Transverse colon (tissue), 4 donors: ENCODE data around the gene PPP1R12B. TPM values are rescaled to one million over a fixed set of nuclear protein-coding genes. Genes with fewer than 3 reads are reported as not detected.

ENCODE experiments used
- DNase-seq: peaks from one replicate; pipeline ENCODE4 v3.0.0-alpha.2; 2019
- H3K27ac ChIP-seq, 4 donors: fragments of 200-600 bp; sonication (generic); 2 replicates each; pipeline ENCODE4 v1.5.1; 2016 to 2018; ENCODE audit warnings: inconsistent platforms in 4 of 4
- H3K27me3 ChIP-seq: fragments of 200-600 bp; sonication (generic); 2 replicates; pipeline ENCODE4 v1.5.1; 2017; ENCODE audit warnings: inconsistent platforms
- H3K36me3 ChIP-seq, 4 donors: fragments of 200-600 bp; sonication (generic); 2 replicates each; pipeline ENCODE4 v1.5.1; 2017 to 2019; ENCODE audit warnings: inconsistent platforms in 4 of 4
- H3K4me1 ChIP-seq, 4 donors: fragments of 200-600 bp; sonication (generic); 2 replicates each; pipeline ENCODE4 v1.5.1; 2017 to 2020; ENCODE audit warnings: inconsistent platforms in 4 of 4
- H3K4me3 ChIP-seq, 4 donors: fragments of 200-600 bp; sonication (generic); 1 replicate in 1 of 4; 2 replicates in 3 of 4; pipeline versions ENCODE4 v1.5.1 to v1.6.1; 2017 to 2019; ENCODE audit warnings: inconsistent platforms in 4 of 4
- H3K9me3 ChIP-seq, 2 donors: fragments of 200-600 bp; sonication (generic); 2 replicates each; pipeline ENCODE4 v1.5.1; 2017 to 2019; ENCODE audit warnings: inconsistent platforms in 2 of 2
- EP300 ChIP-seq: sonication (generic); formaldehyde crosslinking; IDR thresholded peaks from one replicate; pipeline ENCODE4 v1.6.1; 2017; ENCODE audit warnings: antibody characterized with exemption, low read depth
- POLR2A ChIP-seq: fragments of 450-650 bp; IDR thresholded peaks from one replicate; pipeline ENCODE4 v1.6.1; 2016; ENCODE audit warnings: antibody characterized with exemption, mild to moderate bottlenecking, moderate library complexity
- POLR2AphosphoS5 ChIP-seq, 3 donors: sonication (generic); formaldehyde crosslinking; IDR thresholded peaks; one replicate each; pipeline ENCODE4 v1.6.1; 2016; ENCODE audit warnings: antibody characterized with exemption in 3 of 3
- WGBS, 2 donors: methylation state at CpG; one replicate each; pipeline ENCODE4 v1.1.5; 2018; ENCODE audit warnings: low coverage in 1 of 2; 5-methylcytosine and 5-hydroxymethylcytosine counted together
- in situ Hi-C, 4 donors: fragments of 200-750 bp; cut with MboI; loops; one replicate each; pipeline versions ENCODE4 v1.15.0 to v1.15.1; 2017; ENCODE audit warnings: low sequenced_read_pairs in 3 of 4, low pct_ligation_motif_present in 1 of 4, low pct_unique_long_range_greater_than_20kb in 1 of 4
- intact Hi-C: fragments of 100-400 bp; cut with DNase I; formaldehyde crosslinking; loops from one replicate; pipeline ENCODE4 v1.15.1; 2023; ENCODE audit warnings: low total_unique reads
- total RNA-seq, 4 donors: library from RNA; depleted of rRNA; stranded (reverse); fragments of >200 nt; gene quantifications; one replicate each; pipeline ENCODE4 v1.1.0, GENCODE V29; 2016
- TF ChIP-seq, protein P1 (sequence below), 5 experiments: fragments of 200-600 bp in 3 of 5; fragments of 450-650 bp in 2 of 5; sonication (generic) in 3 of 5; IDR thresholded peaks; 1 replicate in 2 of 5; 2 replicates in 3 of 5; pipeline ENCODE4 v1.5.1; 2016 to 2017; ENCODE audit warnings: antibody characterized with exemption in 5 of 5, inconsistent platforms in 3 of 5, mild to moderate bottlenecking in 2 of 5, moderate library complexity in 1 of 5

The PPP1R12B gene
- total RNA-seq, 4 donors from 2014 or later = 92.7 to 254 (median 137) TPM

DNA sequence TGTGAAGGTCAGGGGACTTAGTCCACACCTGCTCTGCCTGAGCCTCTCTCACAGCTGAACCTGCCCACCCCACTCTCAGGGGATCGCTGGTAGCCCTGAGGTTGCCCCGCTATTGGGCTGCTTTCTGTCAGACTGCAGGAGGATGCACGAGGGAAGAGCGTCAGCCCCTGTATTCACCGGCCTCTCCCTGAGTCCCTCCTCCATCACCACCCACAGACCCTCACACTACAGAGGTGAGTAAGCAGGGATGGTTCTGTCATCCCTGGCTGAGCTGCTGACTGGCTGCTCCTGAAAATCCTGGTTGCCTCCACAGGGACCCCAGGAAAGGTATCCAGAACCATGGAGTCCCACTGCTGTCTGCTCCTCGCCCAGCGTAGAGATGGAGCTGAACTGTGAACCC lies 243.0 kb downstream of the PPP1R12B start:
- intact Hi-C loops = no loop called here
- no peaks in the 10 kb centered on the region for H3K36me3 ChIP-seq
- H3K27me3 ChIP-seq = no peaks in the 10 kb centered on the region
- 96% methylated on average over 7 of the region's 7 CpGs; no CpG with 5 or more reads in 1 of the 2 donors for WGBS, 2 donors
- DNase-seq = no peak
- TF ChIP-seq EP300 (no peak), POLR2A (no peak), POLR2AphosphoS5 (IDR thresholded peaks at IDR 0.05) (no peak)
- TF ChIP-seq, protein P1, sequence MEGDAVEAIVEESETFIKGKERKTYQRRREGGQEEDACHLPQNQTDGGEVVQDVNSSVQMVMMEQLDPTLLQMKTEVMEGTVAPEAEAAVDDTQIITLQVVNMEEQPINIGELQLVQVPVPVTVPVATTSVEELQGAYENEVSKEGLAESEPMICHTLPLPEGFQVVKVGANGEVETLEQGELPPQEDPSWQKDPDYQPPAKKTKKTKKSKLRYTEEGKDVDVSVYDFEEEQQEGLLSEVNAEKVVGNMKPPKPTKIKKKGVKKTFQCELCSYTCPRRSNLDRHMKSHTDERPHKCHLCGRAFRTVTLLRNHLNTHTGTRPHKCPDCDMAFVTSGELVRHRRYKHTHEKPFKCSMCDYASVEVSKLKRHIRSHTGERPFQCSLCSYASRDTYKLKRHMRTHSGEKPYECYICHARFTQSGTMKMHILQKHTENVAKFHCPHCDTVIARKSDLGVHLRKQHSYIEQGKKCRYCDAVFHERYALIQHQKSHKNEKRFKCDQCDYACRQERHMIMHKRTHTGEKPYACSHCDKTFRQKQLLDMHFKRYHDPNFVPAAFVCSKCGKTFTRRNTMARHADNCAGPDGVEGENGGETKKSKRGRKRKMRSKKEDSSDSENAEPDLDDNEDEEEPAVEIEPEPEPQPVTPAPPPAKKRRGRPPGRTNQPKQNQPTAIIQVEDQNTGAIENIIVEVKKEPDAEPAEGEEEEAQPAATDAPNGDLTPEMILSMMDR (IDR thresholded peaks at IDR 0.05) = no peak
- H3K27ac ChIP-seq = peak overlapping the region in 3 of 4 donors; percentile 75 to 87 (median 85)
- in situ Hi-C loops = no loop called here
- H3K9me3 ChIP-seq = no peaks in the 10 kb centered on the region
- H3K4me3 ChIP-seq = no peak overlapping the region
- peaks cover 3 to 31% (median 15%) of the 10 kb centered on the region in 4 donors for H3K4me1 ChIP-seq

DNA sequence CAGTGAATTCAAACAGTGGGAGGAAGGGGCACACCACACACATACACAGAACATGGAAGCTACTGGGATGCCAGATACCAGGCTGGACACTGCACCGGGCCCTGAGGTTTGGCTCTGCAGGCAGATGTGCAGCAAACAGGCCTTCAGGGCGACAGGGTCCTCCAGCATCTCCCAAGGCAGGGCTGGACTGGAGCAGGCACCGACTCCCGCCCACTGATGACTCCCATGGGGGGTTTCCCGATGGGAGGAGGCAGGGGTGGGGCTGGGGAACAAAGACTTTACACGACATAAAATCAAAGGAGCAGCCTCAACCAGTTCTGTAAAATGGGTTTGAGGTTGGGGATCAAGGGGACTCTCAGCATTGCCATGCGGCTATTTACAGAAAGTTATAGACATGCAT lies 243.6 kb downstream of the PPP1R12B start:
- peak overlapping the region in 3 of 4 donors; percentile 75 to 87 (median 85) for H3K27ac ChIP-seq
- no peak overlapping the region for H3K4me3 ChIP-seq
- H3K9me3 ChIP-seq = no peaks in the 10 kb centered on the region
- no peaks in the 10 kb centered on the region for H3K36me3 ChIP-seq
- H3K4me1 ChIP-seq = peaks cover 0 to 24% (median 12%) of the 10 kb centered on the region in 4 donors
- 75 to 94% methylated on average over 2 to 7 of the region's 7 CpGs for whole genome bisulfite sequencing, 2 donors
- intact Hi-C loops = no loop called here
- in situ Hi-C loops = no loop called here
- DNase-seq = no peak
- TF ChIP-seq POLR2AphosphoS5 (IDR thresholded peaks at IDR 0.05) (no peak), EP300 (no peak), POLR2A (no peak)
- TF ChIP-seq, protein P1 (IDR thresholded peaks at IDR 0.05) = no peak
- no peaks in the 10 kb centered on the region for H3K27me3 ChIP-seq

DNA sequence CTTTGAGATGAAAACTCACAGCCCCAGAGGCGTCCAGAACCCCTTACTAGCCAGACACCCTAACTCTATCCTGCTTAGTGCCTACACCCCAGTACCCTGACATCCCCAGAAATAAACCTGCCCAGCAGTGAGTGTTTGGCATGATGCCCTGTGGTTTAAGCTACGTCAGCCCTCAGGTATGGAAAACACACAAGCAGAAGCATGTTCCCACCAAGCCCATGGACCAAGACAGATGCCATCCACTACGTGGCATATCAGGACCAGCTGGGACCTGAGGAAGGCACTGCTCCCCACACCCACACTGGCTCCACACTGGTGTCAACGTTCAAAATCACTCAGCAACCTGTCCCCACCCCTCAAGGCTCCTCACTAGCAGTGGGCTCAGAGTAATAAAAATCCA lies 245.3 kb downstream of the PPP1R12B start:
- in situ Hi-C loops (no loop called here), intact Hi-C loops (no loop called here)
- WGBS, 2 donors = 78 to 80% methylated on average over 1 to 4 of the region's 4 CpGs

DNA sequence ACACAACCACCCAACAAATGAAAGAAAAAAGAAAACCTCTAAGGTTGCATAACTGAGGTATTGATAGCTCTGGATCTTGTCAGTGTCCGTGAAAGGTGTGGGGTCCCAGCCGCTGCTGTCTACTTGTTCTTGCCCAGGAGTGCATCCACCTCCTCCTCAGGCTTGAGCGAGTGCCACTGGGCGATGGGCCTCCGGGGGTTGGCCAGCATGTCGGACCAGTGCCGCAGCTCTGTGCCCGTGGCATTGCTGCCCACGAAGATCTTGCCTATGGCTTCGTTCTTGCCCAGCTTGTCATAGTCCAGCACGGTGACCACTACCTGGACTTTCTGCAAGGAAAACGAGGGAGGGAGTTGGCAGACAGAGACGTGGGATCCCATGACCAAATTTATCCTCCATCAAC lies 248.1 kb downstream of the PPP1R12B start:
- intact Hi-C loops = no loop called here
- no peak overlapping the region for H3K4me3 ChIP-seq
- no peaks in the 10 kb centered on the region for H3K36me3 ChIP-seq
- H3K27me3 ChIP-seq = no peaks in the 10 kb centered on the region
- 94% methylated on average over 13 of the region's 13 CpGs; no CpG with 5 or more reads in 1 of the 2 donors for WGBS, 2 donors
- H3K9me3 ChIP-seq = no peaks in the 10 kb centered on the region
- TF ChIP-seq, protein P1 (IDR thresholded peaks at IDR 0.05) = no peak
- TF ChIP-seq EP300 (no peak), POLR2A (no peak), POLR2AphosphoS5 (IDR thresholded peaks at IDR 0.05) (no peak)
- peaks cover 0 to 6% (median 0%) of the 10 kb centered on the region in 4 donors for H3K4me1 ChIP-seq
- DNase-seq = no peak
- in situ Hi-C loops = no loop called here
- H3K27ac ChIP-seq = no peak overlapping the region

More for the DNA sequence above, 245.3 kb downstream of the PPP1R12B start:
- no peak overlapping the region for H3K4me3 ChIP-seq
- no peaks in the 10 kb centered on the region for H3K27me3 ChIP-seq
- no peaks in the 10 kb centered on the region for H3K9me3 ChIP-seq
- peaks cover 0 to 9% (median 3%) of the 10 kb centered on the region in 4 donors for H3K4me1 ChIP-seq
- no peak for DNase-seq
- H3K27ac ChIP-seq = peak overlapping the region in 1 of 4 donors; percentile 17
- no peaks in the 10 kb centered on the region for H3K36me3 ChIP-seq
- TF ChIP-seq POLR2AphosphoS5 (IDR thresholded peaks at IDR 0.05) (peak in 1 of 3 donors; percentile 4), POLR2A (no peak)
